ENCODE data around the gene TMEM165. TPM values are rescaled to one million over a fixed set of nuclear protein-coding genes. Genes with fewer than 3 reads are reported as not detected.

Gene TMEM165
- total and polyA plus RNA-seq, 10 donors: 54.3 to 193 (median 121) TPM

GRCh38 chr4:55398461-55398860, 2.7 kb downstream of the TMEM165 start:
- no peak for DNase-seq
- intact Hi-C loops (cut with DNase I; ENCODE audit: low total_unique reads): loop anchor here (10.0 kb wide), 1 partner anchor 54 kb away; the partner anchor contains the start of gene SRD5A3
- peak overlapping the region in 7 of 8 donors; percentile 96 to 100 (median 98) for H3K27ac ChIP-seq
- peak overlapping the region in 7 of 8 donors; percentile 84 to 95 (median 88) for H3K4me3 ChIP-seq
- H3K27me3 ChIP-seq (replicated peaks in 1 of 7): no peaks in the 10 kb centered on the region
- 35 to 66% (median 63%) methylated on average over 1 of the region's 1 CpG for WGBS, 5 donors
- no peak for TF ChIP-seq POLR2A (IDR thresholded peaks at IDR 0.05)
- TF ChIP-seq POLR2AphosphoS5 (IDR thresholded peaks at IDR 0.05): no peak
- no peak for TF ChIP-seq CTCF (IDR thresholded peaks at IDR 0.05 in 8 of 11, conservative IDR thresholded peaks at IDR 0.05 in 3 of 11)
- no peaks in the 10 kb centered on the region for H3K9me3 ChIP-seq
- H3K36me3 ChIP-seq: peaks cover 0 to 29% (median 6%) of the 10 kb centered on the region in 6 donors
- H3K4me1 ChIP-seq: peaks cover 13 to 70% (median 47%) of the 10 kb centered on the region in 6 donors

- intact Hi-C loops (cut with DNase I; ENCODE audit: low total_unique reads): loop anchor here (10.0 kb wide), 1 partner anchor 54 kb away; the partner anchor contains the start of gene SRD5A3
These were observed 3.2 kb downstream of the TMEM165 start for GRCh38 chr4:55398966-55399365.

GRCh38 chr4:55399581-55399980, 3.8 kb downstream of the TMEM165 start:
- H3K27me3 ChIP-seq (replicated peaks in 1 of 7): no peaks in the 10 kb centered on the region
- intact Hi-C loops (cut with DNase I; ENCODE audit: low total_unique reads): loop anchor here (10.0 kb wide), 1 partner anchor 55 kb away; the partner anchor contains the start of gene SRD5A3
- H3K9me3 ChIP-seq: no peaks in the 10 kb centered on the region
- peaks cover 0 to 40% (median 15%) of the 10 kb centered on the region in 6 donors for H3K36me3 ChIP-seq
- no peak for TF ChIP-seq POLR2AphosphoS5 (IDR thresholded peaks at IDR 0.05)
- no peak for TF ChIP-seq CTCF (IDR thresholded peaks at IDR 0.05 in 8 of 11, conservative IDR thresholded peaks at IDR 0.05 in 3 of 11)
- no peak for TF ChIP-seq POLR2A (IDR thresholded peaks at IDR 0.05)
- peak overlapping the region in 2 of 8 donors; percentile 84 to 85 for H3K4me3 ChIP-seq
- H3K27ac ChIP-seq: peak overlapping the region in 4 of 8 donors; percentile 41 to 99 (median 96)
- peaks cover 13 to 79% (median 51%) of the 10 kb centered on the region in 6 donors for H3K4me1 ChIP-seq
- no peak for DNase-seq
- 74 to 89% (median 79%) methylated on average over 1 of the region's 1 CpG for WGBS, 5 donors

More at GRCh38 chr4:55398966-55399365, 3.2 kb downstream of the TMEM165 start:
- WGBS, 5 donors: 46 to 71% (median 60%) methylated on average over 3 of the region's 3 CpGs
- no peak for DNase-seq
- Histone ChIP-seq H3K4me3 (peak overlapping the region in 5 of 8 donors; percentile 84 to 95 (median 86)), H3K36me3 (peaks cover 0 to 34% (median 9%) of the 10 kb centered on the region in 6 donors), H3K9me3 (no peaks in the 10 kb centered on the region), H3K27me3 (replicated peaks in 1 of 7) (no peaks in the 10 kb centered on the region), H3K27ac (peak overlapping the region in 6 of 8 donors; percentile 3 to 100 (median 96)), H3K4me1 (peaks cover 13 to 73% (median 49%) of the 10 kb centered on the region in 6 donors)
- TF ChIP-seq POLR2AphosphoS5 (IDR thresholded peaks at IDR 0.05) (no peak), CTCF (IDR thresholded peaks at IDR 0.05 in 8 of 11, conservative IDR thresholded peaks at IDR 0.05 in 3 of 11) (no peak), POLR2A (IDR thresholded peaks at IDR 0.05) (no peak)

GRCh38 chr4:55405073-55405472, 9.3 kb downstream of the TMEM165 start:
- no peak for TF ChIP-seq POLR2A (IDR thresholded peaks at IDR 0.05)
- TF ChIP-seq POLR2AphosphoS5 (IDR thresholded peaks at IDR 0.05): no peak
- no peak for TF ChIP-seq CTCF (IDR thresholded peaks at IDR 0.05 in 8 of 11, conservative IDR thresholded peaks at IDR 0.05 in 3 of 11)
- peaks cover 0 to 72% (median 26%) of the 10 kb centered on the region in 6 donors for H3K36me3 ChIP-seq
- no peak for DNase-seq
- no peaks in the 10 kb centered on the region for H3K9me3 ChIP-seq
- H3K4me3 ChIP-seq: no peak overlapping the region
- intact Hi-C loops (cut with DNase I; ENCODE audit: low total_unique reads): no loop called here
- WGBS, 5 donors: 89 to 95% (median 91%) methylated on average over 3 of the region's 3 CpGs
- no peaks in the 10 kb centered on the region for H3K27me3 ChIP-seq (replicated peaks in 1 of 7)
- H3K27ac ChIP-seq: no peak overlapping the region
- peaks cover 5 to 91% (median 54%) of the 10 kb centered on the region in 6 donors for H3K4me1 ChIP-seq

All from spleen (tissue), 11 donors.